B cell (primary cell): Measurements from ENCODE around the gene POLG2.
"Not testable (repeated sequence)": the region's sequence is repeated elsewhere in the genome, so short reads cannot be mapped to it uniquely, and the experiment has no call there.

ENCODE experiments used
- CTCF ChIP-seq: fragments of 200-600 bp; IDR thresholded peaks from one replicate; pipeline ENCODE4 v1.8.0; 2022; ENCODE audit warnings: antibody characterized with exemption, mild to moderate bottlenecking
- EZH2 ChIP-seq: IDR thresholded peaks from 2 replicates; pipeline ENCODE4 v1.6.1; 2012; ENCODE audit warnings: borderline replicate concordance, low read depth, mild to moderate bottlenecking, moderate library complexity, low read length; ENCODE audit not compliant: insufficient read depth, poor library complexity, severe bottlenecking

GRCh38 chr17:64459818-64460217, 37.0 kb downstream of the POLG2 start:
- TF ChIP-seq CTCF, EZH2: not testable (repeated sequence)
